Measurements from ENCODE around the gene PITPNM1.
"Not testable (repeated sequence)": the region's sequence is repeated elsewhere in the genome, so short reads cannot be mapped to it uniquely, and the experiment has no call there.

Gene PITPNM1

DNA sequence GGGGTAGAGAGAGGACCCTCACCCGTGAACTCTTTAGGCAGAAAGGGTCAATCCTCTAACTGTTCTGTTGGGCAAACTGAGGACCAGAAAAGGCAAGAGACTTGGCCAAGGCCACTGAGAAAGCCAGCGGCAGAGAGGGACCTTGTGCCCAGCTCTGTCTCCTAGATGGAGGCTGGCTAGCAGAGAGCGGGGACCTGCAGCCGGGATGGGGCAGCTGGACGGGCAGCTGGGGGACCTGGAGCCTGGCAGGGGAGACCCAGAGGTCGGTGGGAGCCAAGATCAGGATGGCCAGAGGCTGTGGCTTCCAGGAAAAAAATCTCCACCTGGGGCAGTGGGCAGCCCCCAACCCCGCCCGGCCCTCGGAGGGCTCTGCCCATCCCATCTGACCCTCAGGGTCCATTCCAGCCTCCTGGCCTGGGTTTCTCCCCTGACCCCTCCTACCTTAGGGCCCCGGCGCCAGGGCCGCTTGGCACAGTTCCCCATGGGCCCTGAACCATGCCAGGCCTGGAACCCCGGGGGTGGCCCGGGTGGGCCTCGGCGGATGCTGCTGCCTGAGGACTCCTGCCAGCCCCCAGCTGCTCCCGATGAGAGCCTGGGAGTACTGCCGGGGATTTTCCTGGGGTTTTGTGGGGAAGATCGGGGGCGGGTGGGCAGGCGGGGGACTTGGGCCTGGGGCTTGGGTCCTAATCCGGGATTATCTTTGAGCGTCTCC lies 17.8 kb upstream of the PITPNM1 start, which contains the start of gene CABP2:
TSS of gene CABP2 (minus strand) at position 603 of the 712 bp plus-strand sequence. CDS start at position 483, 120 bp downstream.
- DNase-seq, result no peak

GRCh38 chr11:67522338-67522737 lies 17.2 kb upstream of the PITPNM1 start:
- DNase-seq, result no peak

GRCh38 chr11:67521924-67522323 lies 16.8 kb upstream of the PITPNM1 start:
- DNase-seq, result no peak

- no peak for DNase-seq
Observed at GRCh38 chr11:67520856-67521824, 16.0 kb upstream of the PITPNM1 start.

GRCh38 chr11:67519726-67520125 lies 14.6 kb upstream of the PITPNM1 start:
- DNase-seq, result no peak

DNA sequence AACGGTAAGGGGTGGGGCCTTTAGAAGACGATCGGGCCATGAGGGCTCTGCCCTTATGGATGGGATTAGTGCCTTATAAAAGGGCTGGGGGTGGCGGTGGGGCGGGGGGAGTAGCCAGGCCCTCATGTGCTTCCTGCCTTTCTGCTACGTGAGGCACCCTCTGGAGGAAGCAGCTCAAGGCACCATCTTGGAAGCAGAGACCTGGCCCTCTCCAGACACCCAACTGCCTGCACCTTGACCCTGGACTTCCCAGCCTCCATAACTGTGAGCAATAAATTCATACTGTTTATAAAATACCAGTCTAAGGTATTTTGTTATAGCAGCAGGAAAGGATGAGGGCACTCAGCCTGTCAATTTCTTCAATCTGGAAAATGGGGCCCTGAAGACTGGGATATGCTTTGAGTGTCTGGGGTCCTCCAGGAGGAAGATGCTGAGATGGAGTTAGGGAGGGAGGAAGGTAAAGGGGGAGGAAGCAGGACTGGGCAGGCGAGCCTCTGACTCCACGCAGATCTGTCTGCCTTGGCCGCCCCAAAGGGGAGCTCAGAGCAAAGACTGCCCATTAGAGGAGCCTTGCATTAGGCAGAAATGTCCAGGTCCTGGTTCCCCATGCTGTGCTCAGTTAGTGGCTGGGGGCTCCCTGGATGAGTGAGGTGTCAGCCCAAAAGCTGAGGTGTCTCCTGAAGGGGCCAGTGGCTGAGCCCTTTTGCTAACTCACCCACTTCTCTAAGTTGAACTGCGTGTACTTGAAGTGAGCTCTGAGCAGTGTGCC lies 12.8 kb upstream of the PITPNM1 start:
- no peak for DNase-seq

- no peak for DNase-seq
Observed at GRCh38 chr11:67516806-67517205, 11.6 kb upstream of the PITPNM1 start.

DNA sequence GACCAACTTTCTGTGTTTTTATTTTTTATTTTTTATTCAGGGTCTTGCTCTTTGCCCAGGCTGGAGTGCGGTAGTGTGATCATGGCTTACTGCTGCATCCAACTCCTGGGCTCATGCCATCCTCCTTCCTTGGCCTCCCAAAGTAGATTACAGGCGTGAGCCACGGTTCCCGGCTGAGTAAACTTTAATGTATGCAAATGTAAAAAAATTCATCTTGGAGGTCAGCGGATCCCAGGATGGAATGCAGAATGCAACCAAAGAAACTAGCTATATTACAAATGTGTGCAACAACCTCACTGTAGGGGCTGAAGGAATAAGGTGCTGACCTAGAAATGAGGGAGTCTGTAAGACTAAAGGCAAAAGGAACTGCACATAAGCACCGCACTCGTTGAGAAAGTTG lies 9.0 kb upstream of the PITPNM1 start:
- DNase-seq, result no peak

DNA sequence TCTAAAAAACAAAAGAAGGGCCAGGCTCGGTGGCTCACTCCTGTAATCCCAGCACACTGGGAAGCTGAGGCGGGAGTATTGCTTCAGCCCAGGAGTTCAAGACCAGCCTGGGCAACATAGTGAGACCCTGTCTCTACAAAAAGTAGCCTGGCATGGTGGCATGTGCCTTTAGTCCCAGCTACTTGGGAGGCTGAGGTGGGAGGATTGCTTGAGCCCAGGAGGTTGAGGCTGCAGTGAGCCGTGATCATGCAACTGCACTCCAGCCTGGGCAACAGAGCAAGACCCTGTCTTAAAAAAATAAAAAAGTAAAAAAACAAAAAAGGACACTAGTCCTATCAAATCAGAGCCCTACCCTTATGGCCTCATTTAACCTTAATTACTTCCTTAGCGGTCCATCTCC lies 6.4 kb upstream of the PITPNM1 start:
- DNase-seq, result not testable (repeated sequence)

- no peak for DNase-seq
Observed at GRCh38 chr11:67510023-67510345, 4.8 kb upstream of the PITPNM1 start.

DNA sequence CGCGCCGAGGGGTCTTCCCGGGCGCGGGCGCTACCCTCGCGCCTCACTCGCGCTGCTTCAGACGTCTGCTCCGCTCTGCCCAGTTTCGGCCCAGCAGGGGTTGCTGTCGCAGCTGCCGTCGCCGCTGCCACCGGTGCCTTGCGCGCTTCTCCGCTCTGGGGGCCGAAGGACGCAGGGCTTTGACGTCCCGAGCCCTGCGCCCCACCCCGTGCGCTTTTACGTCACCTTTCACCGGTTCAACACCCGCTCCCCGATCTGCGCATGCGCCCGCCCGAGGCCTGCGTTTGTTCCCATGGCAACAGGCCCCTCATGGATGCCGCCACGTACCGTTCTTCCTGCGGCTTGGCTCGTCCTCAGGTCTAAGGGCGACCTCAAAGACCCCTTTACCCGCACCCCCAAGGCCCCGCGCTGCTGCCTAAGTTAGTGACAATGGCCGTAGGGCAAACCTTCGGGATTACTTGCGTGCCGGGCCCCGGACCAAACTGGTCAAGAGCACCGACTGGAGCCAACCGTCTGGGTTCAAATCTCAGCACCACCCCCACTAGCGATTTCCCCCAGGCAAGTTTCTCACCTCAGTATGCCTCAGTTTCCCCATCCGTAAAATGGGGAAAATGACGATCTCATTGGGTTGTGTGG lies 3.4 kb upstream of the PITPNM1 start:
- DNase-seq, result peak; percentile 99

GRCh38 chr11:67507864-67508485 lies 2.8 kb upstream of the PITPNM1 start, which contains the start of gene CDK2AP2:
Gene CDK2AP2 (minus strand): TSS chr11:67508162. CDS start chr11:67508082, 80 bp downstream.
- DNase-seq, result peak; percentile 95

GRCh38 chr11:67507242-67507863 lies 2.2 kb upstream of the PITPNM1 start:
- DNase-seq, result no peak

GRCh38 chr11:67506426-67507051 lies 1.4 kb upstream of the PITPNM1 start:
- no peak for DNase-seq

GRCh38 chr11:67505605-67506396 lies 638 bp upstream of the PITPNM1 start:
- DNase-seq, result peak; percentile 90

- DNase-seq, result peak; percentile 44
Observed at GRCh38 chr11:67504005-67504949, 886 bp downstream of the PITPNM1 start.

GRCh38 chr11:67503119-67504004 lies 1.8 kb downstream of the PITPNM1 start:
- peak; percentile 15 for DNase-seq
